Effector memory CD4-positive, alpha-beta T cell (primary cell): ENCODE results near the gene LYST.

Source experiments
- DNase-seq, 3 donors: peaks; one replicate each; pipeline ENCODE4 v3.0.0-alpha.2; 2020
- H3K27ac ChIP-seq: 2 replicates; pipeline ENCODE4 v1.7.0; 2013; ENCODE audit warnings: mild to moderate bottlenecking, low read length, moderate library complexity; ENCODE audit not compliant: insufficient read depth, poor library complexity, severe bottlenecking
- H3K27me3 ChIP-seq: replicated peaks from 2 replicates; pipeline ENCODE4 v1.7.0; 2013; ENCODE audit warnings: mild to moderate bottlenecking, low read length; ENCODE audit not compliant: insufficient read depth, control insufficient read depth, poor library complexity, severe bottlenecking
- H3K36me3 ChIP-seq: 2 replicates; pipeline ENCODE4 v1.7.0; 2013; ENCODE audit warnings: mild to moderate bottlenecking, low read length, moderate library complexity; ENCODE audit not compliant: control insufficient read depth, insufficient read depth
- H3K4me1 ChIP-seq: 2 replicates; pipeline ENCODE4 v1.7.0; 2013; ENCODE audit warnings: low read length, mild to moderate bottlenecking; ENCODE audit not compliant: control insufficient read depth, insufficient read depth, poor library complexity, severe bottlenecking
- H3K4me3 ChIP-seq: 2 replicates; pipeline ENCODE4 v1.7.0; 2013; ENCODE audit warnings: low read length, low read depth, mild to moderate bottlenecking; ENCODE audit not compliant: insufficient read depth, poor library complexity, severe bottlenecking
- H3K9me3 ChIP-seq: 2 replicates; pipeline ENCODE4 v1.7.0; 2013; ENCODE audit warnings: mild to moderate bottlenecking, low read length, moderate library complexity; ENCODE audit not compliant: control insufficient read depth

Gene LYST

DNA sequence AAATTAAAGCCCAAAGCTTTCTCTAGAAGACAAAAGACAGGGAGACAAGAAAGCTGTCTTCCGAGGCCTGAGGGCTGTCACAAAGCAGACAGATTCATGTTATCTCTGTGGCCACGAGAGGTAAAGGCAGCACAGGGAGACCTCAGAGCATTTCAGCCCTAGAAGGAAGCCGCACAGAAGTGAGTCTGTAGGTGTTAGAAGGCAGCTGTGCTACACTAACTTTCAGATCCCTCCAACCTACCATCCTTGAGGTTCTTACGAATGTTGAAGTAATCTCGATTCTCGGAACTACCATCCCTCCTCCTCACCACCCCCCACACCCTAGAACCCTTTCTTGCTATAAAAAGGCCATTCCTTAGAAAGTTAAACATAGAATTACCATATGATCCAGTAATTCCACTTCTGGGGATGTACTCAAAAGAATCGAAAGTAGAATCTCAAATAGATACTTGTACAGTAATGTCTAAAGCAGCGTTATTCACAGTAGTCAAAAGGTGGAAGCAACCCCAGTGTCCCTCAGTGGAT is 21.5 kb upstream of the LYST start:
- no peaks in the 10 kb centered on the region for H3K36me3 ChIP-seq
- no peaks in the 10 kb centered on the region for H3K27me3 ChIP-seq
- no peaks in the 10 kb centered on the region for H3K9me3 ChIP-seq
- H3K4me3 ChIP-seq: peak overlapping the region; percentile 35
- H3K4me1 ChIP-seq: peaks cover 7% of the 10 kb centered on the region
- H3K27ac ChIP-seq: peak overlapping the region; percentile 55
- peak in 2 of 3 donors; percentile 1 to 6 for DNase-seq

GRCh38 chr1:235887676-235888075 is 21.0 kb upstream of the LYST start:
- Histone ChIP-seq H3K36me3 (no peaks in the 10 kb centered on the region), H3K4me1 (peaks cover 7% of the 10 kb centered on the region), H3K9me3 (no peaks in the 10 kb centered on the region), H3K27me3 (no peaks in the 10 kb centered on the region), H3K4me3 (no peak overlapping the region), H3K27ac (no peak overlapping the region)
- no peak for DNase-seq

GRCh38 chr1:235885655-235886262 is 19.1 kb upstream of the LYST start:
- Histone ChIP-seq H3K4me3 (no peak overlapping the region), H3K36me3 (no peaks in the 10 kb centered on the region), H3K4me1 (peaks cover 7% of the 10 kb centered on the region), H3K27me3 (no peaks in the 10 kb centered on the region), H3K27ac (no peak overlapping the region), H3K9me3 (no peaks in the 10 kb centered on the region)
- DNase-seq: no peak

DNA sequence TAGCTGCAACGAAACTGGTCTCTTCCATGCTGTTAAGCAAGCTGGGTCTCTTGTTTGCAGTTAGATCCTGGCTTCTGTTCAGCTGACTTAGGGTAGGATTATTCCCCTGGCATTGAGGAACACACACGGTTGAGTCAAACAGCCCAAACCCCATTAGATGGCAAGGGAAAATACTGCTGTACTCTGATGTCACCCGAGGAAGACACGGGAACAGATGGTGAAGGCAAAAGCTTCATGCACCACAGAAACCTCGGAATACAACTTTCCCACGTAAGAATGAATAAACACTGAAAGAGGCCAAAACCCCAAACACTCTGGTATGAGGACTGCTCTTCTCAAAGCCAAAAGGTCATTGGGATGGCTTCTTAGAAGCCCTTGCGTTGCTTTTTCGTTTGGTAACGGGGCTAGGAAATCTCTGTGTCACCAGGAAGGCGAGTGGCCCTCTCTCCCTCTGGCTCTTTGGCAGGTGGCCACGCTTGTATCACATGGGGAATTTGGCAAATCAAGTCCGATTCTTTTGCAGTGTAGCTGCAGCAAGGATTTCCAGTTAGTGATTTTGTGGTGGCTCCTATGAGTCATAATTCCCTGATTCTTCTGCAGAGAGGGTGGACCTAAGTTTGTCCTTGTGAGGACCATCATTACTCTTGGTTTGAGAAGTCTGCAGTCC is 16.7 kb upstream of the LYST start:
- Histone ChIP-seq H3K27ac (no peak overlapping the region), H3K36me3 (no peaks in the 10 kb centered on the region), H3K4me1 (peaks cover 7% of the 10 kb centered on the region), H3K27me3 (no peaks in the 10 kb centered on the region), H3K9me3 (no peaks in the 10 kb centered on the region), H3K4me3 (no peak overlapping the region)
- no peak for DNase-seq

- Histone ChIP-seq H3K4me1 (peaks cover 4% of the 10 kb centered on the region), H3K27ac (no peak overlapping the region), H3K4me3 (no peak overlapping the region), H3K27me3 (no peaks in the 10 kb centered on the region), H3K9me3 (no peaks in the 10 kb centered on the region), H3K36me3 (no peaks in the 10 kb centered on the region)
- no peak for DNase-seq
These were observed 16.1 kb upstream of the LYST start for GRCh38 chr1:235882816-235883215.

- no peaks in the 10 kb centered on the region for H3K9me3 ChIP-seq
- H3K4me1 ChIP-seq: no peaks in the 10 kb centered on the region
- H3K36me3 ChIP-seq: no peaks in the 10 kb centered on the region
- H3K4me3 ChIP-seq: no peak overlapping the region
- DNase-seq: no peak
- no peaks in the 10 kb centered on the region for H3K27me3 ChIP-seq
- H3K27ac ChIP-seq: no peak overlapping the region
These were observed 15.4 kb upstream of the LYST start for GRCh38 chr1:235881930-235882700.

DNA sequence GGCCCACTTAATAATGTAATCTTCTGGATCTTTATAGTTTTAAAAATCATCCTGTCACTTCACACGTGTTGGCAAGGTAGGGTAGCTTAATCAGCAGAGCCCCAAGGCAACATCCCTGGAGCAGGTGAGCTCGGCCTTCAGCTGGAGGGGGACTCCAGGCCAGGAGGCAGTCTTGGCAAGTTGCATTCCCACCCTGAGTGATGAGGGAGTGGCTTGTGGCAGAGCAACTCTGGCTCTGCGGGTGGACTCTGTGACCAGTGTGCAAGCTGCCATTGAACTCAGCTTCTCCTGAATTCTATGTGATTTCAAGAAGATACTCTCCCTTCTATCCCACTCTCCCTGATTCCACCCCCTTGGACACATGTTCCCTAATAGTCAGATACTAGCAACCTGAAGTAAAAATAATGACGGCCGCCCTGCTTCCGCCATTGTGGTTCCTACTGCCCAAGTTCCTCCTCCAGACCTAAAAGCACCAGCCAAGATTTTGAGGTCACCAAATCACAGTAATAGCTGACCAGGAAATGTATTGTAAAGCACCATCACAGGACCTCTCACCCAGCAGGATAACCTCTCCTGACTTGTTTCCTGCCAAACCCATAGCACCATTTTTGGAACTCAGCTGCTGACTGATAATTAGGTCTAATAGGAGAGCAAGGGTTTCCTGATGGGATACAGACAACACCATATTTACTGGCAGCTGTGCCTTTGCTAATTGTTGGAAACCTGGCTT is 11.5 kb upstream of the LYST start:
- no peak for DNase-seq
- H3K4me3 ChIP-seq: no peak overlapping the region
- H3K9me3 ChIP-seq: no peaks in the 10 kb centered on the region
- no peaks in the 10 kb centered on the region for H3K36me3 ChIP-seq
- H3K27ac ChIP-seq: no peak overlapping the region
- no peaks in the 10 kb centered on the region for H3K27me3 ChIP-seq
- peaks cover 6% of the 10 kb centered on the region for H3K4me1 ChIP-seq

DNA sequence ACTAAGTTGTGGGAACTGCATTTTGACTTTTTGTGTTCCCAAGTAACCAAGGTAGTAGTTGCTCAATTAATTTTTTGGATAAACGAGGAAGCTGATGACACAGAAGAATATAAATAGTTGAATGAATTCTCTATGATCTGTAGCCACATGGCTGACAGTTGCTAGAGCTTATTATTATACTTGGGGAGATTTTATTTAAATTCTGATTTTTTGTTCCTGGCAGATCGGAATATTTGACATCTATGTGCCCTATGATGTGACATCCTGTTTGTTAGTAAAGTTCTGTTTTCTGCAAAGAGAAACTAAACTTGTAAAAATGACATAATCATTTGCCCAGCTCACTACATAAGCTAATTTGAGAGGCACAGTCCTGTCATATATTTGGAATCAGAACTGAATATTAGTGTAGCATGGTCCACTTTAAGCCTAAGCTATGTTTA is 9.7 kb upstream of the LYST start:
- Histone ChIP-seq H3K36me3 (no peaks in the 10 kb centered on the region), H3K27me3 (no peaks in the 10 kb centered on the region), H3K27ac (no peak overlapping the region), H3K9me3 (no peaks in the 10 kb centered on the region), H3K4me1 (peaks cover 6% of the 10 kb centered on the region), H3K4me3 (peak overlapping the region; percentile 5)
- no peak for DNase-seq

DNA sequence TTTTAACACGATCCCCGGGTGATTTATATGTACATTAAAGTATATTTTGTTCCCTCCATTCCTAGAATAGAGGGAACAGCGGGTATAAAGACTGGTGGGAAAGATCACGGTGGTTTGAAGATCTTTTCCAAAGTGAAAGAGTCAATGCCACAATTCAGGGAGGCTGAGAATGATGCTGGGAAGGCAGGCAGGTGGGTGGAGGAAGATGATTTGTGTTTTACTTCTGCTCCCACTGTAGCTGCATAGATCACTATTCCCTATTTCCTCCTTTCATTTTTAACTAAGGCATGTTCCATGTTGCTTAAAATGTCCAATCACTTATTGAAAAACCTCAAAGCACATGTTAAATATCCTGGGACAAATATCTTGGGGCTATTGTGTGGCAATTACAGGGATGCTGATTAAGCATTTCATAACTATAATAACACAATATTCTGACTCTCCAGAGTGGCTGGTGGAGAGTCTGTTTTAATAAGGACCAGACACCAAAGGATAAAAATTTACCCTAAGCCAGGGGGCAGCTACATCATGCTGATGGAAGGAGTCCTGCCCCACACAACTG is 8.4 kb upstream of the LYST start:
- no peak overlapping the region for H3K27ac ChIP-seq
- H3K9me3 ChIP-seq: no peaks in the 10 kb centered on the region
- H3K4me3 ChIP-seq: no peak overlapping the region
- H3K27me3 ChIP-seq: no peaks in the 10 kb centered on the region
- no peak for DNase-seq
- peaks cover 6% of the 10 kb centered on the region for H3K4me1 ChIP-seq
- H3K36me3 ChIP-seq: no peaks in the 10 kb centered on the region
